Activated naive CD8-positive, alpha-beta T cell treated with anti-CD3 and anti-CD28 coated beads for 36 hours (primary cell): ENCODE measurements around the gene MAP1LC3B. TPM values are rescaled to one million over a fixed set of nuclear protein-coding genes. Genes with fewer than 3 reads are reported as not detected.

Experiments used
- DNase-seq: peaks from one replicate; pipeline ENCODE4 v3.0.0; 2021
- H3K27ac Mint-ChIP-seq: one replicate; pipeline ENCODE4 v1.8.0; 2022; ENCODE audit warnings: mild to moderate bottlenecking, moderate library complexity, mixed read lengths
- H3K27me3 Mint-ChIP-seq: one replicate; pipeline ENCODE4 v1.8.0; 2022; ENCODE audit warnings: mild to moderate bottlenecking, mixed read lengths
- H3K36me3 Mint-ChIP-seq: one replicate; pipeline ENCODE4 v1.8.0; 2021; ENCODE audit warnings: mild to moderate bottlenecking, mixed read lengths
- H3K4me1 Mint-ChIP-seq: one replicate; pipeline ENCODE4 v1.8.0; 2021; ENCODE audit warnings: mixed read lengths
- H3K4me3 Mint-ChIP-seq: one replicate; pipeline ENCODE4 v1.8.0; 2022; ENCODE audit warnings: mild to moderate bottlenecking, moderate library complexity, mixed read lengths
- H3K9me3 Mint-ChIP-seq: one replicate; pipeline ENCODE4 v1.8.0; 2022; ENCODE audit warnings: mixed read lengths
- total RNA-seq, 2 experiments: library from RNA; stranded (reverse); gene quantifications; one replicate each; pipeline ENCODE4 v1.2.3, GENCODE V29; 2021

Gene MAP1LC3B
- total RNA-seq, 2 experiments from 2014 or later = 55.6 to 57.0 TPM

DNA sequence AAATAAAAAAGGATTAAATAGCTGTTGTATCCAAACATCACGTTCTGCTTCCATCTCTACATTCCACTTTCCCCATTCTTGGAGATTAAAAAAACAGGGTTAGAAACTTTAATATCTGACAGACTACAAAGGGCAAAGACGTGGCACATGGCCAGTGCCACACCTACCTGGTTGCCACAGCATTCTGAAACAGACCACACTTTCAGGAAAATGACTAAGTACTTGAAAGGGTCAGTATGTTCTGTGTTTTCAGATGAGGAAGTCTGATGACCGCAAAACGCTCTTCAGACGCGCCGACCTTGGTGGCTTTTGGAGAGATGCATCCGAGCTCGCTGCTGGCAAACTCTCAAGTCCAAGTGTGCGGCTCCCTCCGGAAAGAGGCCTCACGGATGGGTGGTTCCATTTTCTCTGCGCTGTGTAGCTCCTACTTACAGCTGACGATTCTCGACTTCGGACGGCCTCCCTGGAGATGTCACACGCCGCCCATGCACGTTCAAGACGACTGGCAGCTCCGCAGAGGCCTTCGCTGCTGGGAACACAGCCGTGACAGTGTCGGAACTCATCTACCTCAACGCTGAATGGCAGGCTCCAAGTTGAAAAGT, 15.5 kb downstream of the MAP1LC3B start:
- DNase-seq = no peak
- H3K27me3 Mint-ChIP-seq = no peaks in the 10 kb centered on the region
- H3K4me1 Mint-ChIP-seq = no peaks in the 10 kb centered on the region
- no peak overlapping the region for H3K4me3 Mint-ChIP-seq
- no peaks in the 10 kb centered on the region for H3K9me3 Mint-ChIP-seq
- no peak overlapping the region for H3K27ac Mint-ChIP-seq
- peaks cover 13% of the 10 kb centered on the region for H3K36me3 Mint-ChIP-seq

DNA sequence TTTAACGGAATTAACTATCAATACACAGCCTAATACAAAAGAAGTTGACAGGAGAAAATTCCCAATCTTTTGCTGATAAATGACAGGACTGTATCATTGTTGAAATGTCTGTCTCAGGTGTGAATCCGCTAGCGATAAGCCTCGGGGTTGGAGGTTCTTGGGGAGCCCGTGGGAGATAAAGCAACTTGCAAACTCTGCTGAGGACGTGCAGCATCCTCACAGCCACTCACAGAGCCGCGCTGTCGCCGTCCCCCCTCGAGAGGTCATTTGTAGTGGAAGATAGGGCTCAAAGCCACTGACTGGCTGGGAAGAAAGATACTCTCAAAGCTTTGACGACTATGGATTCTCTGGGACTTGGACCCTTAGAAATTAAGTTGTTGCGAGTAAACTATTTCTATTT, 17.0 kb downstream of the MAP1LC3B start:
- Mint-ChIP-seq H3K4me3 (no peak overlapping the region), H3K36me3 (peaks cover 10% of the 10 kb centered on the region), H3K4me1 (no peaks in the 10 kb centered on the region), H3K27ac (peak overlapping the region; percentile 15), H3K9me3 (no peaks in the 10 kb centered on the region), H3K27me3 (no peaks in the 10 kb centered on the region)
- no peak for DNase-seq

GRCh38 chr16:87409781-87410180, 17.6 kb downstream of the MAP1LC3B start:
- Mint-ChIP-seq H3K27ac (no peak overlapping the region), H3K36me3 (peaks cover 10% of the 10 kb centered on the region), H3K27me3 (no peaks in the 10 kb centered on the region), H3K4me1 (no peaks in the 10 kb centered on the region), H3K4me3 (no peak overlapping the region), H3K9me3 (no peaks in the 10 kb centered on the region)
- no peak for DNase-seq

DNA sequence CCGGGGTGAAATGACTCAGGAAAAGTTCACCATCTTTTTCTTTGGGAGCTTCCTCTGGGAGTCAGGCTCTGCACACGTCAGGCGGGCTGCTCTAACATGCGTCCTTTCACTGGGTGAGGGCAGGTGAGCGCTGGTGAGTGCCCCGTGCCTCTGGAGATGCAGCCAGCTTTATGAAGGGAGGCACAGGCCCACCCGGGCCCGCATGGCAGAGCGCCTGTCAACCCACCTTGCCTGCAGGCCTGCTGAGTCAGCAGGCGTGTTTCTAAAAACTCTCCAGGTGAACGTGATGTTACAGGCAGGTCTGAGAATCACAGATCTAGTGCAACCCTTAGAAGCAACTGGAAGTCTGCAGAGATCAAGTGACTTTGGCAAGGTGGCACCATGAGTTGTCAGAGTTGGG, 18.4 kb downstream of the MAP1LC3B start:
- Mint-ChIP-seq H3K4me1 (no peaks in the 10 kb centered on the region), H3K9me3 (no peaks in the 10 kb centered on the region), H3K4me3 (no peak overlapping the region), H3K27me3 (no peaks in the 10 kb centered on the region), H3K36me3 (peaks cover 7% of the 10 kb centered on the region), H3K27ac (no peak overlapping the region)
- DNase-seq = no peak

GRCh38 chr16:87410968-87411367, 18.8 kb downstream of the MAP1LC3B start:
- no peak overlapping the region for H3K27ac Mint-ChIP-seq
- H3K36me3 Mint-ChIP-seq = peaks cover 5% of the 10 kb centered on the region
- no peaks in the 10 kb centered on the region for H3K9me3 Mint-ChIP-seq
- no peak for DNase-seq
- no peaks in the 10 kb centered on the region for H3K4me1 Mint-ChIP-seq
- no peak overlapping the region for H3K4me3 Mint-ChIP-seq
- no peaks in the 10 kb centered on the region for H3K27me3 Mint-ChIP-seq

- Mint-ChIP-seq H3K4me1 (no peaks in the 10 kb centered on the region), H3K36me3 (peaks cover 5% of the 10 kb centered on the region), H3K9me3 (no peaks in the 10 kb centered on the region), H3K27me3 (no peaks in the 10 kb centered on the region), H3K27ac (no peak overlapping the region), H3K4me3 (no peak overlapping the region)
- no peak for DNase-seq
Observed at GRCh38 chr16:87411375-87412271, 19.5 kb downstream of the MAP1LC3B start.

- no peaks in the 10 kb centered on the region for H3K4me1 Mint-ChIP-seq
- H3K36me3 Mint-ChIP-seq = peaks cover 5% of the 10 kb centered on the region
- H3K27ac Mint-ChIP-seq = no peak overlapping the region
- H3K4me3 Mint-ChIP-seq = no peak overlapping the region
- H3K9me3 Mint-ChIP-seq = no peaks in the 10 kb centered on the region
- DNase-seq = no peak
- no peaks in the 10 kb centered on the region for H3K27me3 Mint-ChIP-seq
Observed at GRCh38 chr16:87412371-87412995, 20.3 kb downstream of the MAP1LC3B start.

DNA sequence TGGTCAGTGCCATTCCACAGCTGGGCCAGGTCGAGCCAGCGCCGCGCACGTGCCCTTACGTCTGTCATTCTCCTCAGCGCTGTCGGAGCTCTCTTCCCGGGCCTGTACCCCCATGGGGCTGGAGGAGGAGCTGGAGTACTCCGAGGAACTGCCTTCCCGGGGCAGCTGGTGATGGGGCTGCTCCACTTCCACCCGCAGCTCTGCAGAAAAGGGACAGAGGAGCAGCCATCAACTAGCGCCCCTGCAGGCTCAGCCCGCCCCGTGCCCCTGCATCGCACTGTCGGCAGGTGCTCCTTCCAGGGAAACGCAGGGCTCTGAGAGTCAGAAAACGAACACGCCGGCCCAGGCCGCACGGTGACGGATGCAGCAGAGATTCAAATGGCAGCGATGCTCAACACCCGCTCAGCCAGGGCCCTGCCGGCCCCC, 20.9 kb downstream of the MAP1LC3B start:
- H3K4me3 Mint-ChIP-seq = no peak overlapping the region
- peaks cover 5% of the 10 kb centered on the region for H3K36me3 Mint-ChIP-seq
- no peak overlapping the region for H3K27ac Mint-ChIP-seq
- H3K27me3 Mint-ChIP-seq = no peaks in the 10 kb centered on the region
- no peaks in the 10 kb centered on the region for H3K9me3 Mint-ChIP-seq
- H3K4me1 Mint-ChIP-seq = no peaks in the 10 kb centered on the region
- no peak for DNase-seq

- H3K36me3 Mint-ChIP-seq = peaks cover 2% of the 10 kb centered on the region
- no peak overlapping the region for H3K4me3 Mint-ChIP-seq
- H3K27ac Mint-ChIP-seq = no peak overlapping the region
- no peaks in the 10 kb centered on the region for H3K4me1 Mint-ChIP-seq
- H3K27me3 Mint-ChIP-seq = no peaks in the 10 kb centered on the region
- H3K9me3 Mint-ChIP-seq = no peaks in the 10 kb centered on the region
- DNase-seq = no peak
Observed at GRCh38 chr16:87414251-87414680, 22.1 kb downstream of the MAP1LC3B start.

DNA sequence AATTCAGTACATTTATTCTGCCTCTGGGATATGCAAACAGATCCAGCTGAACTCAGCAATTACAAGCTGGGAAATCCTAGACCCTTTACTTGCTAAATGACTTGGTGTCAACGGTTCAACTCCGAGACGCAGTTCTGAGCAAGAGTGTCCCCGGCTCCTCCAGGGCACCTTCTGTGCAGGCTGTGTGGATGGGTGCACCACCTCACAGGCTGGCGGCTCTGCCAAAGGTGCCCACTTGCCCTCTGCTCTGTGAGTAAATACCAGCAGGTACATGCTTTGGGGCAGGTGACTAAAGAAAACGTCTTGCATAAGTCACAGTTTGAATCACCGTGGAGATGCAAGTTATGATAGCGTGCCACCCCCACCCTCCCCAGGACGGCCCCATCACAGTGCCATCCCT, 23.3 kb downstream of the MAP1LC3B start:
- Mint-ChIP-seq H3K36me3 (peaks cover 2% of the 10 kb centered on the region), H3K9me3 (no peaks in the 10 kb centered on the region), H3K27ac (no peak overlapping the region), H3K27me3 (no peaks in the 10 kb centered on the region), H3K4me3 (no peak overlapping the region), H3K4me1 (no peaks in the 10 kb centered on the region)
- DNase-seq = no peak

GRCh38 chr16:87416826-87417527, 24.8 kb downstream of the MAP1LC3B start:
- no peak overlapping the region for H3K4me3 Mint-ChIP-seq
- H3K4me1 Mint-ChIP-seq = no peaks in the 10 kb centered on the region
- DNase-seq = no peak
- H3K9me3 Mint-ChIP-seq = no peaks in the 10 kb centered on the region
- no peak overlapping the region for H3K27ac Mint-ChIP-seq
- no peaks in the 10 kb centered on the region for H3K27me3 Mint-ChIP-seq
- no peaks in the 10 kb centered on the region for H3K36me3 Mint-ChIP-seq

- H3K36me3 Mint-ChIP-seq = no peaks in the 10 kb centered on the region
- H3K4me3 Mint-ChIP-seq = no peak overlapping the region
- no peak for DNase-seq
Observed at GRCh38 chr16:87417528-87417910, 25.4 kb downstream of the MAP1LC3B start.

GRCh38 chr16:87418216-87418615, 26.1 kb downstream of the MAP1LC3B start:
- H3K9me3 Mint-ChIP-seq = no peaks in the 10 kb centered on the region

More at GRCh38 chr16:87417528-87417910, 25.4 kb downstream of the MAP1LC3B start:
- H3K9me3 Mint-ChIP-seq = no peaks in the 10 kb centered on the region
- no peak overlapping the region for H3K27ac Mint-ChIP-seq
- H3K27me3 Mint-ChIP-seq = no peaks in the 10 kb centered on the region
- H3K4me1 Mint-ChIP-seq = no peaks in the 10 kb centered on the region

DNA sequence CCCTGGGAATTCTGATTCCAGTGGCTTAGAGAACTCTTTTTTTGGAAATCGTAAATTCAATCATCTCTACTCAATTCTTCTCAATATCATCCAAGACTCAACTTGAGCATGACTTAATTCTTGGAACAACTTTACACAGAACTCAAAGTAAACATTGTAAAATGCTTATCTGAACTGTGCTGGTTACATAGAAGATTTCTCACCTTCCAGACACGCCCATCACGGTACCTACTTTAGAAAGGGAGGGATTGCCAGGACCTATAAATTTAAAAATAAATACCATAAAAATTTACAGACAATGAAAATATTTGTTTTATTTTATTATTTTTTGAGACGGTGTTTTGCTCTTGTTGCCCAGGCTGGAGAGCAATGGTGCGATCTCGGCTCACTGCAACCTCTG, 26.5 kb downstream of the MAP1LC3B start:
- Mint-ChIP-seq H3K27me3 (no peaks in the 10 kb centered on the region), H3K27ac (no peak overlapping the region), H3K4me3 (no peak overlapping the region), H3K36me3 (peaks cover 2% of the 10 kb centered on the region), H3K4me1 (no peaks in the 10 kb centered on the region), H3K9me3 (no peaks in the 10 kb centered on the region)
- DNase-seq = no peak

More at GRCh38 chr16:87418216-87418615, 26.1 kb downstream of the MAP1LC3B start:
- Mint-ChIP-seq H3K36me3 (peaks cover 2% of the 10 kb centered on the region), H3K27ac (no peak overlapping the region), H3K4me1 (no peaks in the 10 kb centered on the region), H3K27me3 (no peaks in the 10 kb centered on the region), H3K4me3 (no peak overlapping the region)
- DNase-seq = no peak
